A549 (cell line): ENCODE results near the gene CNDP1.

Experiments
- CHD2 ChIP-seq: fragments of 150-350 bp; IDR thresholded peaks from 2 replicates; pipeline ENCODE4 v1.6.1; 2014; ENCODE audit warnings: low read length; ENCODE audit not compliant: partially characterized antibody
- CTCF ChIP-seq: fragments of >200 bp; sonication (Bioruptor Twin); formaldehyde crosslinking; IDR thresholded peaks from 3 replicates; pipeline ENCODE4 v1.5.1; 2016
- JUN ChIP-seq, 2 experiments: fragments of >200 bp; sonication (Bioruptor Twin); formaldehyde crosslinking; IDR thresholded peaks; 2 replicates in 1 of 2; 3 replicates in 1 of 2; pipeline ENCODE4 v1.6.1; 2016 to 2017
- KDM1A ChIP-seq: fragments of 200-600 bp; sonication (generic); IDR thresholded peaks from 2 replicates; pipeline ENCODE4 v1.6.1; 2016; ENCODE audit warnings: low read depth, mild to moderate bottlenecking
- KDM5A ChIP-seq: fragments of 200-600 bp; sonication (generic); IDR thresholded peaks from 2 replicates; pipeline ENCODE4 v1.6.1; 2016; ENCODE audit warnings: antibody characterized with exemption, mild to moderate bottlenecking
- MAFK ChIP-seq: fragments of 450-650 bp; IDR thresholded peaks from 2 replicates; pipeline ENCODE4 v1.6.1; 2014; ENCODE audit not compliant: partially characterized antibody
- MYC ChIP-seq: IDR thresholded peaks from 2 replicates; pipeline ENCODE4 v1.6.1; 2012; ENCODE audit warnings: mild to moderate bottlenecking, inconsistent platforms, low read length, improper control_type of control experiment, borderline replicate concordance
- PHF8 ChIP-seq: fragments of 200-600 bp; sonication (generic); IDR thresholded peaks from 2 replicates; pipeline ENCODE4 v1.6.1; 2016; ENCODE audit warnings: low read depth, mild to moderate bottlenecking, antibody characterized with exemption, moderate library complexity, borderline replicate concordance
- POLR2A ChIP-seq: IDR thresholded peaks from 2 replicates; pipeline ENCODE4 v1.6.1; 2012; ENCODE audit warnings: mild to moderate bottlenecking, low read length
- RFX5 ChIP-seq: fragments of 450-650 bp; IDR thresholded peaks from 2 replicates; pipeline ENCODE4 v1.7.1; 2014; ENCODE audit warnings: antibody characterized with exemption, mild to moderate bottlenecking, moderate library complexity
- TF ChIP-seq, protein P1 (sequence below): IDR thresholded peaks from 2 replicates; pipeline ENCODE4 v1.6.1; 2012

GRCh38 chr18:74511823-74512222 is 22.5 kb upstream of the CNDP1 start:
- TF ChIP-seq, protein P1, sequence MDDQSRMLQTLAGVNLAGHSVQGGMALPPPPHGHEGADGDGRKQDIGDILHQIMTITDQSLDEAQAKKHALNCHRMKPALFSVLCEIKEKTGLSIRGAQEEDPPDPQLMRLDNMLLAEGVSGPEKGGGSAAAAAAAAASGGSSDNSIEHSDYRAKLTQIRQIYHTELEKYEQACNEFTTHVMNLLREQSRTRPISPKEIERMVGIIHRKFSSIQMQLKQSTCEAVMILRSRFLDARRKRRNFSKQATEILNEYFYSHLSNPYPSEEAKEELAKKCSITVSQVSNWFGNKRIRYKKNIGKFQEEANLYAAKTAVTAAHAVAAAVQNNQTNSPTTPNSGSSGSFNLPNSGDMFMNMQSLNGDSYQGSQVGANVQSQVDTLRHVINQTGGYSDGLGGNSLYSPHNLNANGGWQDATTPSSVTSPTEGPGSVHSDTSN = no peak
- TF ChIP-seq CTCF = no peak
- no peak for TF ChIP-seq MYC
- TF ChIP-seq KDM1A = no peak
- no peak for TF ChIP-seq JUN (IDR thresholded peaks at IDR 0.05)
- TF ChIP-seq MAFK = no peak
- TF ChIP-seq KDM5A = no peak
- TF ChIP-seq POLR2A = no peak
- TF ChIP-seq RFX5 = no peak
- TF ChIP-seq CHD2 = no peak
- TF ChIP-seq PHF8 = no peak
